Duodenal mucosa (tissue), 2 donors: ENCODE data around the gene SUPT3H.

Source experiments
- H3K27ac ChIP-seq: one replicate; pipeline ENCODE4 v1.7.0; 2013; ENCODE audit warnings: low read depth, low read length
- H3K27me3 ChIP-seq, 2 donors: one replicate each; pipeline ENCODE4 v1.7.0; 2013; ENCODE audit warnings: low read length in 2 of 2, control low read depth in 1 of 2; ENCODE audit not compliant: insufficient read depth in 2 of 2, control insufficient read depth in 1 of 2
- H3K36me3 ChIP-seq, 2 donors: one replicate each; pipeline ENCODE4 v1.7.0; 2013; ENCODE audit warnings: low read length in 2 of 2, control low read depth in 1 of 2; ENCODE audit not compliant: insufficient read depth in 2 of 2, control insufficient read depth in 1 of 2
- H3K4me1 ChIP-seq, 2 donors: one replicate each; pipeline ENCODE4 v1.7.0; 2013; ENCODE audit warnings: low read length in 2 of 2, control low read depth in 1 of 2; ENCODE audit not compliant: insufficient read depth in 2 of 2, control insufficient read depth in 1 of 2
- H3K4me3 ChIP-seq, 2 donors: one replicate each; pipeline ENCODE4 v1.7.0; 2013; ENCODE audit warnings: low read length in 2 of 2, low read depth in 1 of 2
- H3K9ac ChIP-seq, 2 donors: one replicate each; pipeline ENCODE4 v1.7.0; 2013; ENCODE audit warnings: low read length in 2 of 2, low read depth in 1 of 2
- H3K9me3 ChIP-seq, 2 donors: one replicate each; pipeline ENCODE4 v1.7.0; 2013; ENCODE audit warnings: low read length in 2 of 2, control low read depth in 1 of 2; ENCODE audit not compliant: control insufficient read depth in 1 of 2

The SUPT3H gene

GRCh38 chr6:45006893-45007292, 370.8 kb downstream of the SUPT3H start:
- Histone ChIP-seq H3K4me3 (no peak overlapping the region), H3K9ac (no peak overlapping the region), H3K27me3 (no peaks in the 10 kb centered on the region), H3K27ac (no peak overlapping the region), H3K4me1 (peaks cover 0 to 4% of the 10 kb centered on the region in 2 donors), H3K36me3 (no peaks in the 10 kb centered on the region), H3K9me3 (peaks cover 0 to 3% of the 10 kb centered on the region in 2 donors)

DNA sequence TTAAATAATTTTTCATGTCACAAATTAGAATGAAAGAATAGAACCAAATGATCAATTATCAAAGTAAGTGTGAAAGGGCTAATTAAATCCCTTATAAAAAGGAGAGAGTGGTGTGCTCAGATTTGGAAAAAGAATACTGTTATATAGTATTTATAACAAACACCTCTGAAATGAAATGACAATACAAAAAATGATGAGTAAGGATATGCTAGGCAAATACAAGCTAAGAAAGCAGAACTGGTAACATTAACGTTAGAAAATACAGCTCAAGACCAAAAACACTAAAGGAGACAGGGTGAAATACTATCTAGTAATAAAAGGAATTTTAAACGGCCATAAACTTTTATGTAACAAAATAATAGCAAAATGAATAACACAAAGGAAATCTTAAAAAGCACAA, 373.8 kb downstream of the SUPT3H start:
- Histone ChIP-seq H3K4me1 (peaks cover 0 to 4% of the 10 kb centered on the region in 2 donors), H3K9me3 (no peaks in the 10 kb centered on the region), H3K4me3 (no peak overlapping the region), H3K27me3 (no peaks in the 10 kb centered on the region), H3K36me3 (no peaks in the 10 kb centered on the region), H3K27ac (no peak overlapping the region), H3K9ac (no peak overlapping the region)

DNA sequence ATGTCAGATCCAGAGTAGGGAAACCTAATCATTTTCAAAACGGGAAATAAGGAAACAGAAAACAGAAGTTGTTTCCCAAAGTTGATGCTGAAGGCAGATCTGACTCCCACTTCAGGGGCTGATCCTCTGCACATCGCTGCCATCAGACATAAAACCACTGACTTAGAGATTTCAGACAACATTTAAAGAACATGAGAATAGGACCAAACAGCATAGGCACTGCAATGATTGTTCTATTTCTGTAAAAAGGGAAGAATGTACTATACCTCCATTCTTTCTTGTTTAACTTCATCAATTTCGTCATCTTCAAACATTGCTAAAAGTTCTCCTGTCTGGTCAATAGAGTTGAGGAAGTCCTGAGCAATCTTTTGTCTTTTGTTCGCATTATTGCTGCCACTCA, 374.3 kb downstream of the SUPT3H start:
- no peaks in the 10 kb centered on the region for H3K9me3 ChIP-seq

DNA sequence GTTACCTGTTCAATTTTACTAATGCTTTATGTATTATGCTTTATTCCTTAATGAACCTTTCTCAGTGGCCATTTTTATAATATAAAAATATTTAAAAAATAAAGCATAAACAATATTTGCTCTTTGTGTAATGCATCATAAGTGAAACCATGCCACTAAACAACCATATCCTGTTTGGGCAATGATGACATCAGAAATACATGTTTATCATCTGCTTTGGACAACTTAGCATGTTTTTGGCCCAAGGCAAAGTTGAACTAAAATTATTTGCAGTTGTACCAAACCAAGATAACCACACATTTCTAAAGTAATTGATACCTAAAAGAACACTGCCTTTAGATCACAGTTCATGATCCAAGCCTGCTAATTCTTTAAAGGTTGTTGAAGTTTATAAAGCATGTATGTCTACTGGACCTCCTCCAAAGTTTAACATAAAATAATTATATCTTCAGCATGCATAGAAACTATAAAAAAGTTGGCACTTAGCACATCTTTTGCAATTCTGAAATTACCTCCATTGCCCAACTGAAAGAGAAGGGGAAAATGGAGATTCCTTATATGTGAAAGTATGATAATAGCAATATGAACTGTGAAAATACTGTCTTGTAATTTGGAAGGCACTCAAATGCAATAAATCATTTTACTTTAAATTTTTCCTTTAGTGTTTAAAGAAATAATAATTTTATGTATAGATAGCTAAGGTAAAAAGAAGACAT, 375.2 kb downstream of the SUPT3H start:
- no peaks in the 10 kb centered on the region for H3K9me3 ChIP-seq
- no peak overlapping the region for H3K27ac ChIP-seq
- H3K27me3 ChIP-seq: no peaks in the 10 kb centered on the region
- H3K4me3 ChIP-seq: no peak overlapping the region
- H3K9ac ChIP-seq: no peak overlapping the region
- H3K4me1 ChIP-seq: peaks cover 0 to 4% of the 10 kb centered on the region in 2 donors
- no peaks in the 10 kb centered on the region for H3K36me3 ChIP-seq

More for the DNA sequence above, 374.3 kb downstream of the SUPT3H start:
- Histone ChIP-seq H3K4me3 (no peak overlapping the region), H3K27ac (no peak overlapping the region), H3K27me3 (no peaks in the 10 kb centered on the region), H3K4me1 (peaks cover 0 to 4% of the 10 kb centered on the region in 2 donors), H3K36me3 (no peaks in the 10 kb centered on the region), H3K9ac (no peak overlapping the region)

- no peak overlapping the region for H3K27ac ChIP-seq
- H3K4me1 ChIP-seq: peaks cover 0 to under 1% of the 10 kb centered on the region in 2 donors
- no peaks in the 10 kb centered on the region for H3K36me3 ChIP-seq
- H3K9ac ChIP-seq: no peak overlapping the region
- no peak overlapping the region for H3K4me3 ChIP-seq
- no peaks in the 10 kb centered on the region for H3K27me3 ChIP-seq
- no peaks in the 10 kb centered on the region for H3K9me3 ChIP-seq
Measured at GRCh38 chr6:45001663-45002062, 376.1 kb downstream of the SUPT3H start.

DNA sequence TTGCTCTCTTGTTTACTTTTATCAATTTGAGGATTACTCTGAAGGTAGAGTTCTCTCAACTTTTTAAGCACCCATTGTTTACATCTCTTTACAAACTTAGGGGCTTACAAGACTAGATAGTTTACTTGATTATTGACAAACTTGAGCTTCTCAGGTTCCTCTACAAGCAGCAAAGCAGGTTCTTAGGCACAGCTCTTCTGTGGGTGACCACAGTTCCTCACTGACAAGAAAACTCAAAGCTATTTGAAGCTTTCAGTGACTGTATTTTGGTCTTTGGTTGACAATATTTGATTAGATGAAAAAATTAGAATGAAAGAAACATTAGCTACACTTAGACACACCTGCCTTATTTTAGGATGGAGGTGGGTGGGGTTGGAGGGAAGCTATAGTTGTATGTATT, 376.9 kb downstream of the SUPT3H start:
- Histone ChIP-seq H3K4me3 (no peak overlapping the region), H3K27ac (no peak overlapping the region), H3K9me3 (no peaks in the 10 kb centered on the region), H3K9ac (no peak overlapping the region), H3K27me3 (no peaks in the 10 kb centered on the region), H3K4me1 (no peaks in the 10 kb centered on the region), H3K36me3 (no peaks in the 10 kb centered on the region)

- H3K4me3 ChIP-seq: no peak overlapping the region
- no peak overlapping the region for H3K9ac ChIP-seq
- no peaks in the 10 kb centered on the region for H3K36me3 ChIP-seq
Measured at GRCh38 chr6:44999066-44999465, 378.7 kb downstream of the SUPT3H start.

GRCh38 chr6:44995486-44996132, 382.1 kb downstream of the SUPT3H start:
- no peak overlapping the region for H3K4me3 ChIP-seq
- H3K36me3 ChIP-seq: no peaks in the 10 kb centered on the region
- no peak overlapping the region for H3K27ac ChIP-seq
- H3K9me3 ChIP-seq: no peaks in the 10 kb centered on the region
- no peaks in the 10 kb centered on the region for H3K27me3 ChIP-seq
- no peak overlapping the region for H3K9ac ChIP-seq
- no peaks in the 10 kb centered on the region for H3K4me1 ChIP-seq

More at GRCh38 chr6:44999066-44999465, 378.7 kb downstream of the SUPT3H start:
- Histone ChIP-seq H3K27ac (no peak overlapping the region), H3K4me1 (no peaks in the 10 kb centered on the region), H3K27me3 (no peaks in the 10 kb centered on the region), H3K9me3 (no peaks in the 10 kb centered on the region)

DNA sequence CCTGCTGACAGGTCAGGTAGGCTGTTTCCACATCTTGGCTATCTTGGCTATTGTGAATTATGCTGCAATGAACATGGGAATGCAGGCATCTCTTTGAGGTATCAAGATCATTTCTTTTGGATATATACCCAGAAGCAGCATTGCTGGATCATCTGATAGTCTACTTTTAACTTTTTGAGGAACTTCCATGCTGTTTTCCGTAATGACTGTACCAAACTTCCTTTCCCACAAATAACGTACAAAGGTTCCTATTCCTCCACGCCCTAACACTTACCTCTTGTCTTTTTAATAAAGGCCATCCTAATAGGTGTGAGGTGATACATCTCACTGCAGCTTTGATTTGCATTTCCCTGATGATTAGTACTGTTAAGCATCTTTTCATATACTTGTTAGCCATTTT, 388.3 kb downstream of the SUPT3H start:
- Histone ChIP-seq H3K36me3 (no peaks in the 10 kb centered on the region), H3K9ac (no peak overlapping the region), H3K27ac (no peak overlapping the region), H3K4me3 (no peak overlapping the region), H3K9me3 (no peaks in the 10 kb centered on the region), H3K27me3 (no peaks in the 10 kb centered on the region), H3K4me1 (no peaks in the 10 kb centered on the region)

- H3K27ac ChIP-seq: no peak overlapping the region
- no peaks in the 10 kb centered on the region for H3K36me3 ChIP-seq
- no peak overlapping the region for H3K9ac ChIP-seq
- no peaks in the 10 kb centered on the region for H3K4me1 ChIP-seq
- no peaks in the 10 kb centered on the region for H3K27me3 ChIP-seq
- no peaks in the 10 kb centered on the region for H3K9me3 ChIP-seq
- H3K4me3 ChIP-seq: no peak overlapping the region
Measured at GRCh38 chr6:44985006-44985405, 392.7 kb downstream of the SUPT3H start.
